AG04449 (cell line): Measurements from ENCODE around the gene NIBAN1.

ENCODE experiments used
- CTCF ChIA-PET: fragments of 350-600 bp; formaldehyde crosslinking; extraction: SDS; loops from one replicate; lab custom pipeline; 2021; ENCODE audit warnings: antibody characterized with exemption; lab: Yijun Ruan, JAX
- POLR2A ChIA-PET: fragments of 400-600, 350-600 bp; formaldehyde crosslinking; extraction: SDS; loops from one replicate; lab custom pipeline; 2020; ENCODE audit warnings: antibody characterized with exemption, inconsistent platforms; lab: Yijun Ruan, JAX
- DNase-seq: peaks from one replicate; pipeline ENCODE4 v3.0.0-alpha.2; 2010; ENCODE audit warnings: low read depth, low spot score
- H3K4me3 ChIP-seq: 2 replicates; pipeline ENCODE4 v1.5.1; 2011; ENCODE audit warnings: low read depth, mild to moderate bottlenecking, control low read depth, low read length
- TF ChIP-seq, protein P1 (sequence below): IDR thresholded peaks from one replicate; pipeline ENCODE4 v1.5.1; 2011; ENCODE audit warnings: mild to moderate bottlenecking, moderate library complexity, low read length, control low read depth, inconsistent platforms; ENCODE audit not compliant: insufficient read depth; ENCODE audit errors: missing control alignments

Gene NIBAN1, protein sequence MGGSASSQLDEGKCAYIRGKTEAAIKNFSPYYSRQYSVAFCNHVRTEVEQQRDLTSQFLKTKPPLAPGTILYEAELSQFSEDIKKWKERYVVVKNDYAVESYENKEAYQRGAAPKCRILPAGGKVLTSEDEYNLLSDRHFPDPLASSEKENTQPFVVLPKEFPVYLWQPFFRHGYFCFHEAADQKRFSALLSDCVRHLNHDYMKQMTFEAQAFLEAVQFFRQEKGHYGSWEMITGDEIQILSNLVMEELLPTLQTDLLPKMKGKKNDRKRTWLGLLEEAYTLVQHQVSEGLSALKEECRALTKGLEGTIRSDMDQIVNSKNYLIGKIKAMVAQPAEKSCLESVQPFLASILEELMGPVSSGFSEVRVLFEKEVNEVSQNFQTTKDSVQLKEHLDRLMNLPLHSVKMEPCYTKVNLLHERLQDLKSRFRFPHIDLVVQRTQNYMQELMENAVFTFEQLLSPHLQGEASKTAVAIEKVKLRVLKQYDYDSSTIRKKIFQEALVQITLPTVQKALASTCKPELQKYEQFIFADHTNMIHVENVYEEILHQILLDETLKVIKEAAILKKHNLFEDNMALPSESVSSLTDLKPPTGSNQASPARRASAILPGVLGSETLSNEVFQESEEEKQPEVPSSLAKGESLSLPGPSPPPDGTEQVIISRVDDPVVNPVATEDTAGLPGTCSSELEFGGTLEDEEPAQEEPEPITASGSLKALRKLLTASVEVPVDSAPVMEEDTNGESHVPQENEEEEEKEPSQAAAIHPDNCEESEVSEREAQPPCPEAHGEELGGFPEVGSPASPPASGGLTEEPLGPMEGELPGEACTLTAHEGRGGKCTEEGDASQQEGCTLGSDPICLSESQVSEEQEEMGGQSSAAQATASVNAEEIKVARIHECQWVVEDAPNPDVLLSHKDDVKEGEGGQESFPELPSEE

DNA sequence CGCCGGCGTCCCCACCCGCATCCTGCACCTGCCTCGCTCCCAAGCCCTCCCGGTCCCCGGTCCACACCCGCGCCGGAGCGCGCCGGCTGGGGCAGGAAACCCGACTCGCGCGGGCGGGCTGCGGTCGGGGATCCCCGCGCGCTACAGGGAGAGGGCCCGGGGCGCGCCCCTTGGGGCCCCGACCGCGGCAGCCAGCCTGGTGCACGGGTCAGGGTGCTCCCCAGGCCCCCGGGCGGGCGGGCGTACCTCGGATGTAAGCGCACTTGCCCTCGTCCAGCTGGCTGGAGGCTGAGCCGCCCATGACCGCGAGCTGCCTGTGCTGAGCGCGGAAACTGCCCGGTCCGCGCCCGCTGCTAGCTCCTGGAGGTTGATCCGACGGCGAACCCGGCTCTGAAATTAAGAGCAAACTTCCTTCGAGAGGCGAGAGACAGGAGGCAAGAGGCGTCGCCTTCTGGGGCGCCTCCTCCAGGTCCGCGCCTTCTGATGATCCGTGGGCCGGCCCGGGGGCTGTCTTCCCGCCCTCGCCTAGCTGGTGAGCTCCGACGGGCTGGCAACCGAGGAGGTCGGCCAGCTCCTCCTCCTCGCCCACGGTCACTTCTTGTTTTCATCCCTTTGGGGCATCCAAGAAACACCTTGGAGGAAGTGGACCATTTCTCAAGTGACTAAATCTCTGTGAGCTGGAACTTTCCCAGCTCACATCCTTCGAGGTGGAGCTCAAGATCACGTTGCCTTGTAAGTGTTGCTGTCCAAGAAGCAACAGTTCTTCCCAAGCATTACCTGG lies at the start of gene NIBAN1:
NIBAN1 (minus strand) TSS at position 453 of the 781 bp plus-strand sequence; CDS start at position 301, 152 bp downstream.
- H3K4me3 ChIP-seq: peak within 1 kb of the TSS; percentile 75
- TF ChIP-seq, protein P1, sequence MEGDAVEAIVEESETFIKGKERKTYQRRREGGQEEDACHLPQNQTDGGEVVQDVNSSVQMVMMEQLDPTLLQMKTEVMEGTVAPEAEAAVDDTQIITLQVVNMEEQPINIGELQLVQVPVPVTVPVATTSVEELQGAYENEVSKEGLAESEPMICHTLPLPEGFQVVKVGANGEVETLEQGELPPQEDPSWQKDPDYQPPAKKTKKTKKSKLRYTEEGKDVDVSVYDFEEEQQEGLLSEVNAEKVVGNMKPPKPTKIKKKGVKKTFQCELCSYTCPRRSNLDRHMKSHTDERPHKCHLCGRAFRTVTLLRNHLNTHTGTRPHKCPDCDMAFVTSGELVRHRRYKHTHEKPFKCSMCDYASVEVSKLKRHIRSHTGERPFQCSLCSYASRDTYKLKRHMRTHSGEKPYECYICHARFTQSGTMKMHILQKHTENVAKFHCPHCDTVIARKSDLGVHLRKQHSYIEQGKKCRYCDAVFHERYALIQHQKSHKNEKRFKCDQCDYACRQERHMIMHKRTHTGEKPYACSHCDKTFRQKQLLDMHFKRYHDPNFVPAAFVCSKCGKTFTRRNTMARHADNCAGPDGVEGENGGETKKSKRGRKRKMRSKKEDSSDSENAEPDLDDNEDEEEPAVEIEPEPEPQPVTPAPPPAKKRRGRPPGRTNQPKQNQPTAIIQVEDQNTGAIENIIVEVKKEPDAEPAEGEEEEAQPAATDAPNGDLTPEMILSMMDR: no peak
- POLR2A ChIA-PET: interaction anchor here (0.5 to 1.2 kb wide), 3 partner anchors 66 to 224 kb away, joined by 3 to 5 read pairs (median 3); no protein-coding TSS in a partner anchor
- no peak for DNase-seq
- CTCF ChIA-PET: interaction anchor here (1.5 to 28.4 kb wide), 6 partner anchors 8 to 196 kb away, joined by 5 to 650 read pairs (median 10); no protein-coding TSS in a partner anchor

DNA sequence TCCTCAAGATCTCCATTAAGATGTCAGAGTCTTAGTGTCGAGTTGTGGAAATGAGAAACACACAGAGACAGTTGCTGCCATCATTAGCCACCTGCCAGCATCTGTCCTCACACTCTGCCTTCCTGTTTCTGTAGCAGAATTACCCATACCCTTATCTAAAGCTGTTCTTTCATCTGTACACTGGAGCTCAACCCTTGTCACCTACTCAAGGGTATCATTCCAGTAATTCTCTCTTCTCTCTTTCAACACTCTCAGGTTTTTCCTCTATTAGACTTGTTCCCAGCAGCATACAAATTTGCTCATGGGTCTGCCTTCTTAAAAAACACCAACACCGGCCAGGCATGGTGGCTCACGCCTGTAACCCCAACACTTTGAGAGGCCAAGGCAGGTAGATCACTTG lies 43.7 kb upstream of the NIBAN1 start:
- H3K4me3 ChIP-seq: no peak overlapping the region
- CTCF ChIA-PET: interaction anchor here (0.8 to 1.2 kb wide), 2 partner anchors 33 to 35 kb away, joined by 3 to 4 read pairs; no protein-coding TSS in a partner anchor
- POLR2A ChIA-PET: no interaction called here
- no peak for DNase-seq
- TF ChIP-seq, protein P1: no peak

DNA sequence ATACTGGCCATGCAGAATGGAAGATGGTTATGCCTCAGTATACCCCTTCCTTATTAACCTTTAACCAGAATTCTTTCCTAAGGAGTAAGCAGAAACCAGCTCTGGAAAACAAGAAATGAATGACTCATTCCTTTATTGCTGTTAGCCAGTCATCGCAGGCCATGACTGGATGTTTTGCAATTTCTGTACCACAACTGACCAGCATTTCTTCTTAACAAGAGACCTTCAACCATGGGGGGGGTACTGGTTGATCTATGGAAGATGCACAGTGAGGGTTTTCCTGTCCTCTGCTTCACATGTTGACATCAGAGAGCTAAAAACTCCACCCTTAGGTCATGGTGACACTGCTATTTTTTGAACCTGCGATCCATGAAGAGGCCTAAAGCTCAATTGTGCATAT lies 43.0 kb upstream of the NIBAN1 start:
- no peak overlapping the region for H3K4me3 ChIP-seq
- ChIA-PET POLR2A (no interaction called here), CTCF (interaction anchor here (0.8 to 1.3 kb wide), 4 partner anchors 10 to 35 kb away, joined by 3 to 4 read pairs (median 3); no protein-coding TSS in a partner anchor)
- TF ChIP-seq, protein P1: no peak
- peak; percentile 69 for DNase-seq

DNA sequence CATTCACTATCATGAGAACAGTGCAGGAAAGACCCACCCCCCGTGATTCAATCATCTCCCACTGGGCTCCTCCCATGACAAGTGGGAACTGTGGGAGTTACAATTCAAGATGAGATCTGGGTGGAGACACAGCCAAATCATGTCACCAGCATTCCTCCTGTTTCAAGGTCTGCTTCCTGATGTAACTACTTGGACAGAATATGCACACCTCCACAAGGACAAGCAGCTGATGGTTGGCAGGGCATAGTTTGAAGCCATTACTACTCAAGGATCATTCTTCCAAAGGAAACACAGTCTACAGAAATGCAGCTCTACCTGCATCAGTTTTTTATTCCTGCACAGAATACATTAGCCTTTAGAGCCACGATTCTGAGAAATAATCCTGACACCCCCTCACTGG lies 42.6 kb upstream of the NIBAN1 start:
- ChIA-PET CTCF (interaction anchor here (0.8 to 1.3 kb wide), 4 partner anchors 9 to 153 kb away, joined by 3 to 4 read pairs (median 3); no protein-coding TSS in a partner anchor), POLR2A (no interaction called here)
- TF ChIP-seq, protein P1: no peak
- H3K4me3 ChIP-seq: no peak overlapping the region
- no peak for DNase-seq

DNA sequence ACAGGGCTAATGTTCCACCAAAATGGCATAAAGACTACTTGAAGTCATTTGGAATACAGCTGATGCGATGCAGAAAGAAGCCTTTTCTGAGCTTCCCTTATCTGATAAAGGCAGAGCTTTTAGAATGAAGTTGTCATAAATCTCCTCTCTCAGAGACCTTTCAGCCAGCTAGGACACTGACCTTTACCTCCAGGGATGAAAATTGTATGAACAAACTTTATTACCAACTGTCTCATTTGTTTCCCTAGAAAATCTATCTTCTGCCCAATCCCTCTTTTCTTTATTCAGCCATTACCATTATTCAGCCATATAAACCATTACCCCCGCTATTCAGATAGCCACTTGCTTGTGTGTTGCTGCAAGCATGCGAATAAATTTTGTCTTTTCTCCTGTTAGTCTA lies 41.3 kb upstream of the NIBAN1 start:
- no peak overlapping the region for H3K4me3 ChIP-seq
- TF ChIP-seq, protein P1: no peak
- DNase-seq: no peak
- ChIA-PET POLR2A (no interaction called here), CTCF (interaction anchor here (1.8 kb wide), 1 partner anchor 154 kb away, joined by 6 read pairs; no protein-coding TSS in a partner anchor)
